Left ventricle myocardium inferior (tissue), 1 donor: Measurements from ENCODE around the gene TMEM273. TPM values are rescaled to one million over a fixed set of nuclear protein-coding genes. Genes with fewer than 3 reads are reported as not detected.

Experiments
- DNase-seq: peaks from one replicate; pipeline ENCODE4 v3.0.0-alpha.2; 2020
- H3K27ac ChIP-seq: fragments of 200-600 bp; replicated peaks from 2 replicates; pipeline ENCODE4 v1.8.0; 2021
- H3K27me3 ChIP-seq: fragments of 200-600 bp; 2 replicates; pipeline ENCODE4 v1.8.0; 2021; ENCODE audit warnings: low read depth
- H3K36me3 ChIP-seq: fragments of 200-600 bp; 2 replicates; pipeline ENCODE4 v1.8.0; 2021
- H3K4me1 ChIP-seq: fragments of 200-600 bp; 2 replicates; pipeline ENCODE4 v1.8.0; 2021
- H3K4me3 ChIP-seq: fragments of 200-600 bp; 2 replicates; pipeline ENCODE4 v1.8.0; 2021; ENCODE audit warnings: mild to moderate bottlenecking, moderate library complexity
- H3K9me3 ChIP-seq: fragments of 200-600 bp; replicated peaks from 2 replicates; pipeline ENCODE4 v1.8.0; 2021
- intact Hi-C: fragments of 100-400 bp; cut with micrococcal nuclease; formaldehyde crosslinking; loops from one replicate; pipeline ENCODE4 v1.11.0; 2022
- total RNA-seq: library from RNA; stranded (reverse); fragmentation: NEBNext Ultra II Directional; extraction: Animal tissue kit (Norgen Biotek cat#: 25700); gene quantifications from one replicate; pipeline ENCODE4 v1.2.1, GENCODE V29; 2021
- TF ChIP-seq, protein P1 (sequence below): fragments of 200-600 bp; IDR thresholded peaks from 2 replicates; pipeline ENCODE4 v1.8.0; 2021; ENCODE audit warnings: antibody characterized with exemption, mild to moderate bottlenecking, borderline replicate concordance
- donor health status: DM: no; HTN: yes; CAD: no; lungs with severe emphysema.

Gene TMEM273
- total RNA-seq, 1 donor from 2014 or later, result 29.0 TPM

DNA sequence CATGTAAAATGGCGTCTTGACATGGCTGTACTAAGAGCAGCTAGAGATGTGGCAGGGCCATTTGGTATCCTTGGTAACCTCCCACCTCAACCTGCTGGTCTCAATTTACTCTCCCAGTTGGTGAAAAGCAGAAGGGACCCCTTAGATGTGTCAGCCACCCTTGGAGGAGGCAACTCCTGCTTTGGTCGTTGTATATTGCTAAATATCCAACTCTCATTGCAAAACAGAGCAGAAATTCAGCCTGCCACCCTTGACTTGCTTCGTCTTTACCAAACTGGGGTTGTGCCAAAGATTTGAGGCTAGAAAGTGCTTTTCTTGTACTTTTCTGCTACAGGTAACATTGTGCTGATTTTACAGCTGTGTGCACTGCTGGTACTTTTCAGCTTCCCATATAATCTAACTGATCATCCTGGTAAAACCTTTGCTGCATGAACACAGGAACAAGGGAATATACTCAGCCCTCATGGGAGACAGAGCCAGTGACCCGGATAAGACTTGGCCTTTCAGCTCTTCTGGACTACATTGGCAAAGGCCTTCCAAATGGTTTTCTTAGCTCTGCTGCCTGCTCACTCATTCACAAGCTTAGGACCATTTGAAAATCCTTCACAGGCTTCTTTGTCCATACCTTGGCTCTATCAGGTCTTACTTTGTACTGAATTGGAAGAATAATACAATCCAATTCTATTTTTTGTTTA lies 70.7 kb downstream of the TMEM273 start:
- no peak overlapping the region for H3K27ac ChIP-seq
- H3K9me3 ChIP-seq, result no peaks in the 10 kb centered on the region
- TF ChIP-seq, protein P1, sequence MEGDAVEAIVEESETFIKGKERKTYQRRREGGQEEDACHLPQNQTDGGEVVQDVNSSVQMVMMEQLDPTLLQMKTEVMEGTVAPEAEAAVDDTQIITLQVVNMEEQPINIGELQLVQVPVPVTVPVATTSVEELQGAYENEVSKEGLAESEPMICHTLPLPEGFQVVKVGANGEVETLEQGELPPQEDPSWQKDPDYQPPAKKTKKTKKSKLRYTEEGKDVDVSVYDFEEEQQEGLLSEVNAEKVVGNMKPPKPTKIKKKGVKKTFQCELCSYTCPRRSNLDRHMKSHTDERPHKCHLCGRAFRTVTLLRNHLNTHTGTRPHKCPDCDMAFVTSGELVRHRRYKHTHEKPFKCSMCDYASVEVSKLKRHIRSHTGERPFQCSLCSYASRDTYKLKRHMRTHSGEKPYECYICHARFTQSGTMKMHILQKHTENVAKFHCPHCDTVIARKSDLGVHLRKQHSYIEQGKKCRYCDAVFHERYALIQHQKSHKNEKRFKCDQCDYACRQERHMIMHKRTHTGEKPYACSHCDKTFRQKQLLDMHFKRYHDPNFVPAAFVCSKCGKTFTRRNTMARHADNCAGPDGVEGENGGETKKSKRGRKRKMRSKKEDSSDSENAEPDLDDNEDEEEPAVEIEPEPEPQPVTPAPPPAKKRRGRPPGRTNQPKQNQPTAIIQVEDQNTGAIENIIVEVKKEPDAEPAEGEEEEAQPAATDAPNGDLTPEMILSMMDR, result no peak
- no peak for DNase-seq
- no peak overlapping the region for H3K4me3 ChIP-seq
- H3K4me1 ChIP-seq, result peaks cover 36% of the 10 kb centered on the region
- intact Hi-C loops, result no loop called here
- no peaks in the 10 kb centered on the region for H3K27me3 ChIP-seq
- H3K36me3 ChIP-seq, result no peaks in the 10 kb centered on the region

DNA sequence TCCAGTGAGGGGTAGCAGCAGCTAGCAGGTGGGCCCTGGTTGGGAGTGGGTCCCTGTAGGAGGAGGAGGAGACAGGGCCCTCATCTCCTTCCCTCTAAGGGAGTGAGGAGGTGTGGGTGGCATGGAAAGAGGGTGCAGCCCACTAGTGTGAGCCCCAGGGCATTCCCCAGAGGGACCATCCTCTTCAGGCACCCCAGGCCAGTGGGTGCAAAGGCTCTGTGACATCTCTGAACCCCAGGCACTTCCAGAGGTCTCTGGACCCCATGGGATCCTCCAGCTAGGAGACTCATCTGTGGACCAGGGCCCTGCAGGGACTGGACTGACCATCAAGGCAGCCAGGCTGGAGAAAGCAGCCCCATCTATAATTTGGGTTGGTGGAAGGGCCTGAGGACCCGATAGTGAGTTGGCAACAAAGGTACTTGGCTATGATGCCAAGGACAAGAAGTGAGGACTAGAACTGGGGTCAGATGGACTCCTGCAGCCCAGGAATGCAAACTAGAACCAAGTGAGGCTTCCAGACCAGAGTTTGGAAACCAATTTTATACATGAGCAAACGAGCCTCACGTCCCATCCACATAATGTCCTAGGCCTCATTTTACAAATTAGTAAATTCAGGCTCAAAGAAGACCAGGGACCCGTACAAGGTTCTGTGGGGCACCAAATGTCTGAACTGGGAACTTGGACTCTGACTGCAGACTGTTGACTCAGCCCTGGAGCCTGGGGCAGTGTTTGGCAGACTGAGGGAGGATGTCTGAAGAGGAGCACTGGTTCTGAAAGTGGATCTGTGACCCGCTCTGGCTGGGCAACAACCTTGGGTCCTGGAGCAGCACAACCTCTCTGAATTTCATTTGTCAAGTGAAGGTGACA lies 71.4 kb downstream of the TMEM273 start:
- Histone ChIP-seq H3K4me1 (peaks cover 44% of the 10 kb centered on the region), H3K9me3 (no peaks in the 10 kb centered on the region), H3K27ac (peak overlapping the region; percentile 68), H3K27me3 (no peaks in the 10 kb centered on the region), H3K36me3 (no peaks in the 10 kb centered on the region), H3K4me3 (no peak overlapping the region)
- intact Hi-C loops, result no loop called here
- TF ChIP-seq, protein P1, result no peak
- no peak for DNase-seq

DNA sequence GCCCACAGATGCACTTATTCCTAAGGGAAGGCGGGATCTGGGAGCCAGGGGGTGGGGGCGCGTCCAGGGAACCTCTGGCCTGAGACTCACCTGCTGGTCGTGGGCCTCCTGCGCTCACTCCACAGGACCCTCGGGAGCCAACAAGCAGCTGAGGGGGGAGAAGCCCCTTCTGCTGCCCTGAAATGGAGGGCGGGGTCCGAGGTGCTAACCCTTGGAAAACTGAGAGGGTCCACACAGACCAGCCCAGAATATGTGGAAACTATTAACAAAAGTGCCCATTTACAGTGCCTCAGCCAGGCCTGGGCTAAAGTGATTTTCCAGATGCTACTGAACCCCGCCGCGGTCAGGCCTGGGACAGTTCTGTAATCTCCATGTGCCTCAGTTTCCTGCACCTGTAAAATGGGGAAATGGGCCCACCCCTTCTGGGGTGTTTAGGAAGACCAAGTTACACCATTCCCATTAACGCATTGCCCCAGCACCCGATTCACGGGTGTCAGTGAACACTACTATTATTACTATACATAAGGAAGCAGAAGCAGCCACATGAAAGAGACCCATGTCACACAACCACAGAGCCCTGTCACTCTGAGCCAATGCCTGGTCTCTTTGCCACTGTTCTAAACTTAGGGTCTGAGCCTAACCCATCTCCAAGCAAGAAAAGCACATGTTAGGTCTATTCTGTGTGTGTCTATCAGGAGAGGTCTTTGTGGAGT lies 72.2 kb downstream of the TMEM273 start:
- DNase-seq, result no peak
- H3K4me1 ChIP-seq, result peaks cover 52% of the 10 kb centered on the region
- H3K9me3 ChIP-seq, result no peaks in the 10 kb centered on the region
- peak overlapping the region; percentile 68 for H3K27ac ChIP-seq
- no peaks in the 10 kb centered on the region for H3K36me3 ChIP-seq
- intact Hi-C loops, result no loop called here
- no peaks in the 10 kb centered on the region for H3K27me3 ChIP-seq
- TF ChIP-seq, protein P1, result no peak
- H3K4me3 ChIP-seq, result peak overlapping the region; percentile 77

DNA sequence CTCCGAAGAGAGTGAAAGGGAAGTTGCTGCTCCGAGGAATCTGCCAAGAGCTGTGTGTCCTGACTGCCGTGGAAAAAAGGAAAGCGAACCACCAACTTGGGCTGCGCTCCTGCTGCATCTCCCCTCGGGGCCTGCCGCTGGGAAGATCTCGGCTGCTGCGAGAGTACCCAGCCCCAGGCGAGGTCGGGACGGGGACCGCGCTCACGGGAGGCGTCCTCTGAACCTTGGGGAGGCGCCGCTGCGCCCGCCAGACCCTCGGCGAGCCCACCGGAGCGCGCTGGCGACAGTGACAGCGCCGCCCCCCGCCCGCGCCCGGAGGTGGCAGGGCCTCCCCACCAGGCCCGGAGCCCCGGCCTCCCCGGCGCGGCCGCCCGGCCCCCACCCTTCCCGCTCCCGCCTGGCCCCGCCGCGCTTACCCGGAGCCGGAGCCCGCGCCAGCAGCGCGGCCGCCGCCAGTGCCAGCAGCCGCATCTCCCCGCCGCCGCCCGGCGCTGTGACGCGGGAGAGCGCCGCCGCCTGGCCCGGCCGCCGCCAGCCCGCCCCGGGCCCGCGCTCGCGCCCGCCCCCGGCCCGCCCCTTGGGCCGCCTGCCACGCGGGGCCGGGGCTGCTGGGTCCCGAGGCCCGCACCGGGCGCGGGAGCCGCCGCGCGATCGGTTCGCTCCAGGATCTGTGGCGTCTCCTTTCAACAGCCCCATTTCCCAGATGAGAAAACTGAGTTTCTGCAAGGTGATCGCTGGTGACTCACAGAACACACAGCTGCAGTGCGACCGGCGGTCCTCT lies 73.0 kb downstream of the TMEM273 start, which contains the start of gene VSTM4:
TSS of gene VSTM4 (minus strand) at position 508 of the 781 bp plus-strand sequence. CDS start at position 471, 37 bp downstream.
- H3K4me1 ChIP-seq, result peaks cover 59% of the 10 kb centered on the region
- H3K4me3 ChIP-seq, result peak within 1 kb of the TSS; percentile 77
- DNase-seq, result peak; percentile 61
- TF ChIP-seq, protein P1, result no peak
- no peaks in the 10 kb centered on the region for H3K9me3 ChIP-seq
- H3K27me3 ChIP-seq, result no peaks in the 10 kb centered on the region
- intact Hi-C loops, result no loop called here
- peak within 1 kb of the TSS; percentile 88 for H3K27ac ChIP-seq
- H3K36me3 ChIP-seq, result no peaks in the 10 kb centered on the region

DNA sequence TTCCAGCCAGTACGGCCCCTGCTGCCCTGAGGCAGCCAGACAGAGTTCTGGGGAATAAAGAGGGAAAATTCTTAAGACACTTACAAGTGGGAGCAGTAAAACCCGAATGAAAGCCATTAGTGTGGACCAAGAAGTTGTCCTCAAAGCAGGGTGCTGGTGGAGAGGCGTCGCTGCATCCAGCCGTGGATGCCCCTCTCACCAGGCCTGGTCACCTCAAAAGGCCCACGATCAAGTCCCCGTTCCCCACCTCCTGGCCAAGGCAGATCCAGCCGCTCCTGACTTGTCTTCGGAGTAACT lies 73.5 kb downstream of the TMEM273 start:
- TF ChIP-seq, protein P1, result no peak
- peak overlapping the region; percentile 88 for H3K27ac ChIP-seq
- peaks cover 65% of the 10 kb centered on the region for H3K4me1 ChIP-seq
- intact Hi-C loops, result no loop called here
- DNase-seq, result no peak
- H3K27me3 ChIP-seq, result no peaks in the 10 kb centered on the region
- no peaks in the 10 kb centered on the region for H3K36me3 ChIP-seq
- no peaks in the 10 kb centered on the region for H3K9me3 ChIP-seq
- peak overlapping the region; percentile 77 for H3K4me3 ChIP-seq
